GM12878 (cell line): ENCODE data around the gene SPINK1. TPM values are rescaled to one million over a fixed set of nuclear protein-coding genes. Genes with fewer than 3 reads are reported as not detected.

ENCODE experiments used
- ATAC-seq: fragments of 200-7000 bp; cut with Tn5 transposase; 3 replicates; pipeline ENCODE4 v1.9.1; 2020; ENCODE audit warnings: mild to moderate bottlenecking, moderate library complexity
- BruUV-seq: library from RNA; stranded (reverse); fragments of 400-500 nt; replicated peaks from 2 replicates; lab custom pipeline; 2021; lab: Mats Ljungman, UMichigan
- CTCF ChIA-PET: fragments of 300-600 bp; sonication (Branson Sonifier 250); formaldehyde crosslinking; extraction: SDS; loops from one replicate; lab custom pipeline; 2021; ENCODE audit warnings: inconsistent platforms; lab: Yijun Ruan, JAX
- POLR2A ChIA-PET: fragments of 350-600 bp; formaldehyde crosslinking; extraction: SDS; loops from one replicate; lab custom pipeline; 2021; ENCODE audit warnings: inconsistent platforms; lab: Charles Lee
- RAD21 ChIA-PET: fragments of 300-600 bp; sonication (Branson Sonifier 250); formaldehyde crosslinking; loops from one replicate; lab custom pipeline; 2023; ENCODE audit warnings: antibody characterized with exemption; ENCODE audit not compliant: unreplicated experiment; lab: Charles Lee
- SMC1A ChIA-PET: fragments of 300-600 bp; sonication (Branson Sonifier 250); formaldehyde crosslinking; loops from one replicate; lab custom pipeline; 2023; ENCODE audit not compliant: unreplicated experiment, uncharacterized antibody; lab: Charles Lee
- DNase-seq: peaks from one replicate; pipeline ENCODE4 v3.0.0-alpha.2; 2011; ENCODE audit warnings: low read depth, low spot score
- FAIRE-seq: peaks from 3 replicates; lab custom pipeline; 2011; peaks lifted over from hg19 to GRCh38; lab: Jason Lieb, UNC
- H2AFZ ChIP-seq: 2 replicates; pipeline ENCODE4 v1.6.0; 2011; ENCODE audit warnings: low read depth, low read length, control low read depth; ENCODE audit not compliant: control insufficient read depth
- H3K27ac ChIP-seq: 2 replicates; pipeline ENCODE4 v1.5.1; 2011; ENCODE audit warnings: control low read depth; ENCODE audit not compliant: control insufficient read depth, insufficient read depth
- H3K27me3 ChIP-seq, 2 experiments: replicated peaks in 1 of 2; 2 replicates each; pipeline versions ENCODE4 v1.6.0 to v1.6.1; 2011; ENCODE audit warnings: low read length in 1 of 2; ENCODE audit not compliant: control insufficient read depth in 2 of 2, insufficient read depth in 2 of 2
- H3K36me3 ChIP-seq, 2 experiments: 2 replicates each; pipeline ENCODE4 v1.5.1; 2011; ENCODE audit warnings: low read length in 1 of 2; ENCODE audit not compliant: control insufficient read depth in 2 of 2, insufficient read depth in 2 of 2
- H3K4me1 ChIP-seq: 2 replicates; pipeline ENCODE4 v1.6.1; 2011; ENCODE audit warnings: mild to moderate bottlenecking, low read length, moderate library complexity, mixed read lengths; ENCODE audit not compliant: control insufficient read depth, insufficient read depth
- H3K4me2 ChIP-seq: 2 replicates; pipeline ENCODE4 v1.6.0; 2011; ENCODE audit warnings: control low read depth; ENCODE audit not compliant: control insufficient read depth, insufficient read depth
- H3K4me3 ChIP-seq: fragments of 200-600 bp; sonication (generic); 2 replicates; pipeline ENCODE4 v1.5.1; 2016
- H3K79me2 ChIP-seq: 2 replicates; pipeline ENCODE4 v1.6.0; 2011; ENCODE audit warnings: low read length; ENCODE audit not compliant: control insufficient read depth, insufficient read depth
- H3K9ac ChIP-seq: 2 replicates; pipeline ENCODE4 v1.8.0; 2011; ENCODE audit warnings: low read length, control low read depth, mixed read lengths; ENCODE audit not compliant: control insufficient read depth, insufficient read depth
- H3K9me3 ChIP-seq: replicated peaks from 3 replicates; pipeline ENCODE4 v1.5.1; 2011; ENCODE audit warnings: mild to moderate bottlenecking, low read length; ENCODE audit not compliant: control insufficient read depth, insufficient read depth
- H4K20me1 ChIP-seq: 2 replicates; pipeline ENCODE4 v1.6.0; 2011; ENCODE audit not compliant: control insufficient read depth, insufficient read depth
- BCL11A ChIP-seq: IDR thresholded peaks from 2 replicates; pipeline ENCODE4 v1.6.1; 2011; ENCODE audit warnings: low read depth, low read length
- CBFB ChIP-seq: IDR thresholded peaks from 2 replicates; pipeline ENCODE4 v1.6.1; 2016; ENCODE audit warnings: antibody characterized with exemption, low read depth
- CBX5 ChIP-seq: sonication (generic); IDR thresholded peaks from 2 replicates; pipeline ENCODE4 v1.6.1; 2016; ENCODE audit warnings: low read depth, moderate library complexity, mild to moderate bottlenecking, inconsistent platforms
- CEBPZ ChIP-seq: fragments of 150-350 bp; IDR thresholded peaks from 2 replicates; pipeline ENCODE4 v1.6.1; 2016; ENCODE audit warnings: low read depth, low read length
- CREB1 ChIP-seq: IDR thresholded peaks from 2 replicates; pipeline ENCODE4 v1.6.1; 2012; ENCODE audit warnings: low read depth, mild to moderate bottlenecking, inconsistent platforms
- CTCF ChIP-seq, 3 experiments: IDR thresholded peaks in 2 of 3; conservative IDR thresholded peaks in 1 of 3; 2 replicates each; pipeline ENCODE4 v1.5.1; 2011; ENCODE audit warnings: low read depth in 3 of 3, low read length in 3 of 3, mild to moderate bottlenecking in 3 of 3, control low read depth in 2 of 3, moderate library complexity in 2 of 3, inconsistent platforms in 1 of 3, mixed read lengths in 1 of 3; ENCODE audit not compliant: control insufficient read depth in 2 of 3, insufficient read depth in 1 of 3; ENCODE audit errors: extremely low read depth in 1 of 3
- DPF2 ChIP-seq: fragments of 450-650 bp; IDR thresholded peaks from 2 replicates; pipeline ENCODE4 v1.6.1; 2017; ENCODE audit warnings: mild to moderate bottlenecking
- EP300 ChIP-seq, 2 experiments: fragments of 150-350 bp in 1 of 2; IDR thresholded peaks; 2 replicates each; pipeline ENCODE4 v1.6.1; 2011 to 2012; ENCODE audit warnings: low read depth in 2 of 2, low read length in 2 of 2, borderline replicate concordance in 1 of 2, improper control_type of control experiment in 1 of 2, inconsistent platforms in 1 of 2; ENCODE audit not compliant: control insufficient read depth in 1 of 2
- MLLT1 ChIP-seq: fragments of 450-650 bp; IDR thresholded peaks from 2 replicates; pipeline ENCODE4 v1.6.1; 2016; ENCODE audit warnings: mild to moderate bottlenecking
- MTA3 ChIP-seq: IDR thresholded peaks from 2 replicates; pipeline ENCODE4 v1.6.1; 2012; ENCODE audit warnings: low read length, inconsistent platforms, borderline replicate concordance
- POU2F2 ChIP-seq: IDR thresholded peaks from 3 replicates; pipeline ENCODE4 v1.6.1; 2011; ENCODE audit warnings: low read depth, mild to moderate bottlenecking, low read length, borderline replicate concordance
- SIX5 ChIP-seq: IDR thresholded peaks from 2 replicates; pipeline ENCODE4 v1.6.1; 2011; ENCODE audit warnings: mild to moderate bottlenecking, low read depth, low read length, moderate library complexity; ENCODE audit not compliant: severe bottlenecking
- SREBF1 ChIP-seq: IDR thresholded peaks from 2 replicates; pipeline ENCODE4 v1.6.1; 2012; ENCODE audit warnings: mild to moderate bottlenecking, low read length
- TCF12 ChIP-seq: IDR thresholded peaks from 2 replicates; pipeline ENCODE4 v1.6.1; 2011; ENCODE audit warnings: low read depth, mild to moderate bottlenecking, low read length
- TCF3 ChIP-seq: IDR thresholded peaks from 2 replicates; pipeline ENCODE4 v1.6.1; 2012; ENCODE audit warnings: low read depth, mild to moderate bottlenecking, low read length, borderline replicate concordance; ENCODE audit not compliant: insufficient read depth
- WGBS: methylation state at CpG from one replicate; pipeline ENCODE4 v1.1.6; 2016; ENCODE audit warnings: low lambda C conversion rate; ENCODE audit not compliant: insufficient replicate concordance, insufficient coverage; ENCODE audit errors: missing lambda C conversion rate; 5-methylcytosine and 5-hydroxymethylcytosine counted together
- in situ Hi-C: fragments of 300-500 bp; cut with MboI; formaldehyde crosslinking; loops from 9 replicates; pipeline ENCODE4 v1.14.3; 2018; ENCODE audit warnings: mixed read lengths
- intact Hi-C: fragments of 100-400 bp; cut with micrococcal nuclease; formaldehyde crosslinking; loops from one replicate; pipeline ENCODE4 v1.14.2; 2022; ENCODE audit not compliant: unreplicated experiment
- polyA plus RNA-seq, 11 experiments: library from polyadenylated mRNA; depleted of rRNA in 4 of 11; unstranded in 6 of 11; stranded (reverse) in 5 of 11; fragments of >200 nt; fragmentation: Nextera tagmentation in 4 of 11; fragmentation: Illumina TruSeq in 1 of 11; extraction: Ambion mirVana in 4 of 11; extraction: Trizol in 1 of 11; gene quantifications; 1 replicate in 1 of 11; 2 replicates in 10 of 11; pipeline versions ENCODE4 v1.2.1 to v1.2.3, GENCODE V29; 2011 to 2016; ENCODE audit warnings: inconsistent platforms in 2 of 11, missing spikeins in 2 of 11, low read depth in 1 of 11
- total RNA-seq, 4 experiments: library from RNA; depleted of rRNA in 3 of 4; stranded (reverse); fragments of >200 nt in 3 of 4; fragmentation: Illumina TruSeq in 1 of 4; extraction: Trizol in 1 of 4; gene quantifications; 2 replicates each; pipeline versions ENCODE4 v1.2.1 to v1.2.3, GENCODE V29; 2013 to 2021

The SPINK1 gene
- total and polyA plus RNA-seq, 10 of the 15 experiments (the other 5 are each of a cell fraction or from before 2014, with no cell fraction given), result 3.6 TPM; not detected in 9

GRCh38 chr5:147809830-147810666, 21.4 kb downstream of the SPINK1 start:
- no peak overlapping the region for H3K9ac ChIP-seq
- WGBS, result 1% methylated on average over 5 of the region's 5 CpGs
- FAIRE-seq (no peak), DNase-seq (no peak), ATAC-seq (no peak)
- ChIA-PET CTCF (no interaction called here), POLR2A (no interaction called here), SMC1A (no interaction called here), RAD21 (no interaction called here)
- in situ Hi-C loops (no loop called here), intact Hi-C loops (no loop called here)
- H3K4me1 ChIP-seq, result no peaks in the 10 kb centered on the region; the same call in 1 of the 2 replicates
- no peak for TF ChIP-seq CBFB
- no peak for TF ChIP-seq CEBPZ
- no peak for TF ChIP-seq CREB1
- TF ChIP-seq SREBF1, result no peak
- TF ChIP-seq DPF2, result no peak
- TF ChIP-seq TCF3, result no peak
- TF ChIP-seq CBX5, result no peak
- TF ChIP-seq EP300 (IDR thresholded peaks at IDR 0.05; ENCODE audit: borderline replicate concordance in 1 of 2, control insufficient read depth in 1 of 2, low read depth in 2 of 2, low read length in 2 of 2), result no peak
- TF ChIP-seq SIX5, result no peak
- no peak for TF ChIP-seq BCL11A
- no peak for TF ChIP-seq POU2F2
- TF ChIP-seq MTA3, result no peak
- no peak for TF ChIP-seq CTCF (IDR thresholded peaks at IDR 0.05 in 2 of 3, conservative IDR thresholded peaks at IDR 0.05 in 1 of 3; ENCODE audit: control insufficient read depth in 2 of 3, extremely low read depth in 1 of 3, insufficient read depth in 1 of 3, low read depth in 3 of 3, low read length in 3 of 3)
- no peak for TF ChIP-seq MLLT1
- no peak for TF ChIP-seq TCF12
- BruUV-seq, result no TSS peak
- no peak overlapping the region for H3K4me2 ChIP-seq
- no peak overlapping the region for H3K4me3 ChIP-seq
- no peak overlapping the region for H2AFZ ChIP-seq
- no peaks in the 10 kb centered on the region for H3K9me3 ChIP-seq
- no peaks in the 10 kb centered on the region for H3K36me3 ChIP-seq
- H3K79me2 ChIP-seq, result no peaks in the 10 kb centered on the region
- no peaks in the 10 kb centered on the region for H3K27me3 ChIP-seq
- H3K27ac ChIP-seq, result no peak overlapping the region
- no peaks in the 10 kb centered on the region for H4K20me1 ChIP-seq
